Measurements from ENCODE around the gene KCNJ9. TPM values are rescaled to one million over a fixed set of nuclear protein-coding genes. Genes with fewer than 3 reads are reported as not detected.
A peak's percentile ranks its signal among the peaks of the same experiment; 100 is the strongest.

Gene KCNJ9
- total and polyA plus RNA-seq, 2 of the 13 experiments (the other 11 are each of a cell fraction or from before 2014, with no cell fraction given): not detected

- peak; percentile 59 for TF ChIP-seq ZBED4 (CRISPR knock-in tag; IDR thresholded peaks at IDR 0.05; ENCODE audit: borderline replicate concordance)
- TF ChIP-seq DRAP1 (CRISPR knock-in tag; IDR thresholded peaks at IDR 0.05): no peak
- no peak for TF ChIP-seq ZNF670 (CRISPR knock-in tag; IDR thresholded peaks at IDR 0.05; ENCODE audit: borderline replicate concordance)
- no peak for TF ChIP-seq ZNF773 (CRISPR knock-in tag; IDR thresholded peaks at IDR 0.05; ENCODE audit: borderline replicate concordance)
- TF ChIP-seq ZBTB3 (CRISPR knock-in tag; IDR thresholded peaks at IDR 0.05; ENCODE audit: borderline replicate concordance, low read depth): no peak
- no peak for TF ChIP-seq TCF12 (IDR thresholded peaks at IDR 0.05)
- no peak for TF ChIP-seq TCF12 (CRISPR knock-in tag; IDR thresholded peaks at IDR 0.05)
- TF ChIP-seq CREM (IDR thresholded peaks at IDR 0.05): peak; percentile 20; the same call in 1 of the 2 replicates
- TF ChIP-seq CREM (CRISPR knock-in tag; IDR thresholded peaks at IDR 0.05): no peak
- TF ChIP-seq RBM22 (optimal IDR thresholded peaks at IDR 0.05; ENCODE audit: low read length): no peak
- no peak for TF ChIP-seq ZNF674 (CRISPR knock-in tag; IDR thresholded peaks at IDR 0.05; ENCODE audit: low read depth)
- no peak for TF ChIP-seq ZNF510 (CRISPR knock-in tag; IDR thresholded peaks at IDR 0.05; ENCODE audit: low read depth)
- no peak for TF ChIP-seq ZSCAN31 (CRISPR knock-in tag; IDR thresholded peaks at IDR 0.05; ENCODE audit: low read depth)
- no peak for TF ChIP-seq ZNF3 (CRISPR knock-in tag; IDR thresholded peaks at IDR 0.05)
- TF ChIP-seq TEAD3 (CRISPR knock-in tag; optimal IDR thresholded peaks at IDR 0.05; ENCODE audit: borderline replicate concordance): no peak
- no peak for TF ChIP-seq KAT2B (IDR thresholded peaks at IDR 0.05; ENCODE audit: borderline replicate concordance, low read depth, low read length)
- no peak for TF ChIP-seq RFX3 (CRISPR knock-in tag; IDR thresholded peaks at IDR 0.05)
- TF ChIP-seq ZNF260 (CRISPR knock-in tag; IDR thresholded peaks at IDR 0.05; ENCODE audit: borderline replicate concordance, low read depth): no peak
- TF ChIP-seq CHCHD3 (CRISPR knock-in tag; IDR thresholded peaks at IDR 0.05): no peak
- no peak for TF ChIP-seq RFX1 (IDR thresholded peaks at IDR 0.05)
- TF ChIP-seq ZFP36L1 (CRISPR knock-in tag; IDR thresholded peaks at IDR 0.05): no peak
- no peak for TF ChIP-seq ZNF138 (CRISPR knock-in tag; IDR thresholded peaks at IDR 0.05; ENCODE audit: low read depth)
- TF ChIP-seq MTA1 (CRISPR knock-in tag; IDR thresholded peaks at IDR 0.05; ENCODE audit: borderline replicate concordance): no peak; the same call in 1 of the 2 replicates
- TF ChIP-seq PBX2 (CRISPR knock-in tag; IDR thresholded peaks at IDR 0.05): no peak
- no peak for TF ChIP-seq ZC3H13 (CRISPR knock-in tag; IDR thresholded peaks at IDR 0.05)
- TF ChIP-seq ZBTB21 (CRISPR knock-in tag; IDR thresholded peaks at IDR 0.05): no peak
- TF ChIP-seq SMARCE1 (IDR thresholded peaks at IDR 0.05; ENCODE audit: borderline replicate concordance): no peak
- TF ChIP-seq MTA3 (CRISPR knock-in tag; IDR thresholded peaks at IDR 0.05): no peak
- peak; percentile 62 for TF ChIP-seq MED1 (CRISPR knock-in tag; IDR thresholded peaks at IDR 0.05)
- TF ChIP-seq ZNF17 (CRISPR knock-in tag; IDR thresholded peaks at IDR 0.05): no peak
These were observed 19.8 kb downstream of the KCNJ9 start (continued) for GRCh38 chr1:160101037-160101716.
